Activated T-cell treated with anti-CD3 and anti-CD28 coated beads, Interleukin-2, amount 50 U/mL, for 1 hour (primary cell): ENCODE measurements around the gene CORO1C.

Source experiments
- DNase-seq: peaks from one replicate; pipeline ENCODE4 v3.0.0-alpha.2; 2020

The CORO1C gene

GRCh38 chr12:108646600-108647579 is 84.4 kb downstream of the CORO1C start:
- no peak for DNase-seq

DNA sequence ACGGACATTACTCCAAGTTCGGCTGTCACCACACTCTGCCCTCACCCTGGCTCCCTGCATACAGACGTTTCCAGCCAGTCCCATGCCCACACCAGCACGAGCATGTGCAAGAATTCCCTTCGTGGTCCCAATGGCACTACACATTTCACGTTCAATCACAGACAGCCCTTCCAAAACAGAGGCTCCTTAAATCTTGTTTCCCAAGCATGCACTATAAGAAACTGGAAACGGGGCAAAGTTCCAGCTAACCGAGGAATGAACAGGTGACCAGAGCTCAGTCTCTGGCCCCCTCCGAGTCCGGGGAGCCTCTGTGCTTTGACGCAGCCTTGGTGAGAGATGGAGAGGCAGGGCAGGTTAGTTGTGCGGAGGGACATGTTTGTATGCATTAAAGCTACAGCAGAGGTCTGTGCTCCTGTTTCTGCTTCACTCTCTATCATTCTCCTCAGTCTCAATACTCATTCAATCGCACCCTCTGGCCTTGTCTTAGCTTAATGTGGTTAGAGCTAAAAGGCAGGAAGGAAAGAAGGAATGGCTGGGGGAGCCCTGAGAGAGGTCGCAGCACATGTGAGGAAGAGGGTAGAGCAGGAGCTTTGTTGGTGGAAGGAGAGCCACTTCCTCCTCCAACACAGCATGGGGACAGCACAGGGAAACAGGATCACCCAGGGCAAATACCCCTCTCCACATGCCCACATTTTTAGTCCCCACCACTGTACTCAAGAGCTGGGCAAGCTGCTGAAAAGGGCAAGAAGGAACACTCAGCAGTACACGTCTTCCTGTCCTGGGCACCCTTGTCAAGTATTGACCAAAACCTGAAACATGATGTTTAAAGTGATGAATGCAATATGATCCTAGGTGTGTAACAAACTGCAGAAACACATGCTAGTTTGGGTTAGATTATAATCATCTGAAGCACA is 85.4 kb downstream of the CORO1C start:
- DNase-seq: no peak

DNA sequence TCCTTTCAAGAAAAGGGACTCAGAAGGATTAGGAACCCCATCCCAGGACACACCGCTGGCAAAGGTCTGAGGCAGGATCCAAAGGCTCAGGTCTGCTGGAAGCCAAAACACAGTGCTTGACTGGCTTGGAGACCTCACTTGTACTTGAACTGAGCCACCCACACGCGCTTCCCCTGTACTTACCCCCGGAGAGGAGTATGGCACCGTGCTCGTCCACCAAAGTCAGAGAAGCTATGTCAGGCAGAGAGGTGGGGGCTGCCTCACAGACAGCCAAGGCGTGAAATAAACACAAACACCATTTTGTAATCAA is 86.6 kb downstream of the CORO1C start:
- no peak for DNase-seq

DNA sequence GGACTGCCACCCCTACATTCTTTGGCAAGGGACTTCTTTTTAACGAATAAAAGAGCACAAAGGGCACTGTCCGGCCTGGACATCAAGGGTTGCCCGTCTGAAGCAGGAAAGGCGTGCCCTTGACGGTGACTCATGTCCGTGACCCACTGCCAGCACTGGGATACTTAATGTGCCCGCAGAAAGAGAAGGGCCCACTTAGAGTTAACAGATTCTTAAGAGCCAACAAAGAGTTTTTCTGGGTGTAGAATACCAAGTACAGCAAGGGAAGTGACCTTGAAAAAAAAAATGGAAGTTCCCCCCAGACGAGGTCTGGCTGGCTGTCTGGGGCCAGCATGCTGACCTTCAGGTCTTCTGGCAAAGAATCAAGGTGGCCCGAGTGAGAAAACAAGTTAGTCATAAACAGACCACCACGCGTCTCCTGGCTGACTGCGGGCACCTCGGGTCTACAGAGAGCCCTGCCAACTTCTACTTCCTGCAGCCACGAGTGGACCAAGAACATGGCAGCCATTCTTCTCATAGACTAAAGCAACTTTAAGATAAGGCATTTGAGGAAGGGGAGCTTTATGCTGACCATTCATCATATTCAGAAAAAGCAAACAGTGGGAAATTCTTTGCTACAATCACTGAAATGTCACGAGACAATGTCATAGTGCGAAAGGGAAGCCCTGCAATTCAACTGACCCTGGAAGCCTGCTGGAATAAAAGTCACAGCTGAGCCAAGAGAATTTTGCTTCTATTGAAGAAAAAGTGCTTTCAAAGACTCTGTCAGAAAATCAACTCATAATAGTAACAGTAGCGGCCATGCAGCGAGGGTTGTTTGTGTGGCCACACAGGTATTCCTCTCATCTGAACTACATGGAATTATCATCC is 87.1 kb downstream of the CORO1C start:
- no peak for DNase-seq

DNA sequence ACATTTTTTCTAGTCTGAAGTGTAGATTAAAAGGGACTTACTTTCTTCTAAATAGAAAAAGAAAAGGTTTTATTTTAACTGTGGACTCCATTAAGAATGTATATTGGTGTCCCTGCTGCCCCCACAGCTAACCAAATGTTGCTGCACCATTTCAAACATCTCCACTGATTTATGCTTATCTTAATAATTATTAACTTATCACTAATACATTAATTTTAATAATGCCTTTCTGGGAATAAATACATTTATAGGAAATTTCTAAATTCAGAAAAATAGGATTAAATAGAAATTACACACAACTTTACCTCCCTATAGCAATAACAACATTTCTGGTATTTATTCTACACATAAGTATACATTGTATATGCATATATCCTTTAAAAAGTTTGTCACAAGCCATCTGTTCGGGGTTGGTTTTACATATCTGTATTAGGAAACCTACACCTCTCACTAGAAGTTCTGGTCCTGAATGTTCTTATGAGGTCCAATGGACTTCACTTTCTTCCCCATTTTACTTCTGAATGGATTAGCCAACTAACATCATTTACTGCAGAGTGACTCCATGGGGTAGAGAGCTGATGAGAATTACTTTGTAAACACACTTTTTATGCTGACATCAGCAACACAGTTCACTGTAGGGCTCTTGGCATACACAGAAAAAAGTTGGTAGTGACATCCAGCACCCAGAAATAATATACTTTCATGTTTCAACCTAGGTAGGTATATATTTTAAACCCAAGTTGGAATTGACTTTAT is 88.2 kb downstream of the CORO1C start:
- DNase-seq: no peak

- no peak for DNase-seq
Measured at GRCh38 chr12:108642269-108642870, 88.9 kb downstream of the CORO1C start.

- no peak for DNase-seq
Measured at GRCh38 chr12:108641446-108642268, 89.7 kb downstream of the CORO1C start.

DNA sequence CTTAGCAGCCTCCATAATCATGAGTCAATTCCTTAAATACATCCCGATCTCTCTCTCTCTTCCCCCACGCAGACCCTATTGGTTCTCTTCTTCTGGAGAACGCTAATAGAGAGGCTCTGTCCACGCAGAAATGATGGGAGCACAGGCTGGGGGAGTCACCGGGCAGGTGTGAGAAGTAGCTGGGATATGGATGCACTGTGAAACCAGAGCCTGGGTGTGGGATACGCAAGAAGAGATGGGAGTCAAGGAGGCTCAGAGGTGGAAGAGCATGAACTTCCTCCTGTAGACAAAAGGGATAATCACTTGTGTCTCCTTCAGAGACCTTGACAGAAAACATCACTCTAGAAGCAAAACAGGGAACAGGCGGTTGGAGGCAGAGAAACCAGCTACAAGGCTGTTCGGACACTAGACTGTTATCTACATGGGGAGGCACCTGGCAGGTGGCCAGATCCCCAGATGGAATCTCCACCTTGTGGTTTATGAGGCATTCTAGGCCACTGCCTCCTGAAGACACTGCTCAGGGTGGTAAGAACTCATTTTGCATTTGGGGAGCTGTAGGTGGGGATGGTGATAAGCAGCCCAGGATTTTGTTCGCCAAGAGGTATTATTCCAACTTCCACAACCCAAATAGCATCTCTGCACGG is 90.4 kb downstream of the CORO1C start:
- no peak for DNase-seq

DNA sequence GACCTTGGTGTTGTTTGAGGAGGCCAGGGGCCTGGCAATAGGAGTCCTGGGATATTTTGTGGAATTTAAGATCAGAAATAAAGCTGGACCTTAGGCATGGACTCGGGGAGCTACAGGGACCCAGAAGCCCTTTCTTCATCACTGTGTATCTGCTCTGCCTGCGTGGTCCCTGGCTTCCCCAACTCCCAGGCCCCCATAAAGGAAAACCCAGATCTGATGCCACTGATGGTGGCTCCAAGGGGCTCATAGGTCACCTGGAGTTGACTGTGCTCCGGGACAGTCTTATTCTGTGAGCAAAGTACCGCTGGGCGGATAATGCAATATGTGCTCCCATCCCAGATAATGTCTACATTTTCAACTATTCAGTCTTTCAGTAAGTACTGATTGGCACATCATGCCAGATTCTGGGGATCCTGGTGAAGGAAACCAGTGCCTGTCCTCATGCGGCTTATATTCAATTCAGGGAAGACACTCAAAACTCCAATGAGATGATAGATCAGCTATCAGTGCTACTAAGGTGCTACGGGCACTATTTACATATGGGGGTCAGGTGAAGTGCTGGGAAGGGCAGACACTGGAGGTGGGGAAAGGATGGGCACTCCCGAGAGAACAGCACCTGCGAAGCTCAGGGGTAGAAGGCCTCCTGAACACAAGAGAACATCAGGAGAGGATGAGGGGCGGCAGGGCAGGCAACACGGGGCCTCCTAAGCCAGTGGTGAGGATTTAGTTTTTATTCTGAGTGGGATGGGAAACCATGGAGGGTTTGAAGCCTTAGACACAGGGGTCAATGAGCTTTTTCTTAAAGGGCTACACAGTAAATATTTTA is 92.1 kb downstream of the CORO1C start:
- DNase-seq: no peak

DNA sequence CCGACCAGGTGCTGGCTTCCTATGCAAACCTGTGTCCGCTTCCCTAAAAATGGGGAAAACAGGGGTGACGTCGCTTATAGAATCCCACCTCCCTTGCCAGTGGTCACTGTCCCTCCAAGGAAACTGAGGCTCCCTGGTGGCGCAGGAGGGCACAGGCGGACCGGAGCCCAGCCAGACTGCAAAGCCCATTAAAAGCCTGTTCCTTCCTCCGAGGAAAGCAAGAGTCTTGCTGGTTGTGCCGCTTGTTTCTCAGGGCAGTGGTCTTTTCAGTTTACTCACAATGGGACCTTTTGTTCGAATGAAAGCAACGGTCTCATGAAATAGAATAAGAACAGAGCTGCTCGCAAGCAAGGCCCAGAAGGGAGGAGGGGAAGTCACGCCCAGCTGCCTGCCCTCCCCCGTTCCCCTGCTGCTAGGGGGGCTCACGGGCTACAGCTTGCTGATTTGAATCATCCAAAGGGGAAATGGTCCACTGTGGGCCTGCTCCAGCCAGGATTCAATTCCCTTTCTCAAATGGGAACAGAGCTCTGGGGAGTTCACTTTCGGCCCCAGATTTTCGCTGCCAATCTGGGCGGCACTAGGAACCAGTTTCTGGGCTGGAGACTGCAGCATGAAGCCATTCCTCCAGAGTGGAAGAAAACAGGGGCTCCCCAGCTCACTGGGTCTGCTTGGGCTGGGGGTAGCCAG is 93.0 kb downstream of the CORO1C start:
- no peak for DNase-seq

DNA sequence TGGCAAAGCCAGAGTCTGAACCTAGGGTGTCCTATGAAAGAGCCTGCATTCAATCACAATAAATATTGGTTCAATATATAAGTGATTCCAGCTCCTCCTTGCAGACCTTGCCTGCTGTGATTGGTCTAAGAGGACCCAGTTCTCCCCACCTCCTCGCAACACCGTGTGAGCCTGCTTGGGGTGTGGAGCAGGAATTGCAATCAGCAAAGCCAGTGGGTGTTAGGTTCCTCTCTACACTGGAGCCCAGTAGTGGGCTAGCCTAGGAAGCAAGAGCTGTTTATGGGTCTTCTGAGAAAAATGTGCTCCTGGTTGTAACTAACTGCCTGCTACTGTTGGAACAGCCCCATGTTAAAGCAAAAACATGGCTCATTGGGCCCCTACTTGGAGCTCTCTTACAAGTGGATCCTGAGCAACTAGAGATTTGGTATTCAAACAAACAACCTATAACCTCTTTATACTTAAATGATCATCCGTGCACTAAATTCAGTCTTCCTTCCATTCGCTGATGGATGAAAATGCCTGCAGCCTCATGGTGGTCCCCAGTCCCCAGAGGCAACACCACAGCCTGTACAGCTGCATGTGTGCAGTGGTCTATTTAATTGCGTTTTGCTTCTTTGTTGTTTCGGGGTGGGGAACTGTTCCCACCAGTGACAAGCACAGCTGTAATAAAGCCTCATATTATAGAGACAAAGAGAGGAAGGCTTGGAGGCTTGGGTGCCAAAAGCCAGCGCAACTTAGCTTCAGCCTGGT is 93.9 kb downstream of the CORO1C start:
- DNase-seq: no peak

GRCh38 chr12:108635997-108636808 is 95.1 kb downstream of the CORO1C start:
- DNase-seq: no peak

GRCh38 chr12:108635201-108635996 is 95.9 kb downstream of the CORO1C start:
- DNase-seq: peak; percentile 59

- DNase-seq: peak; percentile 63
Measured at GRCh38 chr12:108634341-108634751, 97.0 kb downstream of the CORO1C start.

DNA sequence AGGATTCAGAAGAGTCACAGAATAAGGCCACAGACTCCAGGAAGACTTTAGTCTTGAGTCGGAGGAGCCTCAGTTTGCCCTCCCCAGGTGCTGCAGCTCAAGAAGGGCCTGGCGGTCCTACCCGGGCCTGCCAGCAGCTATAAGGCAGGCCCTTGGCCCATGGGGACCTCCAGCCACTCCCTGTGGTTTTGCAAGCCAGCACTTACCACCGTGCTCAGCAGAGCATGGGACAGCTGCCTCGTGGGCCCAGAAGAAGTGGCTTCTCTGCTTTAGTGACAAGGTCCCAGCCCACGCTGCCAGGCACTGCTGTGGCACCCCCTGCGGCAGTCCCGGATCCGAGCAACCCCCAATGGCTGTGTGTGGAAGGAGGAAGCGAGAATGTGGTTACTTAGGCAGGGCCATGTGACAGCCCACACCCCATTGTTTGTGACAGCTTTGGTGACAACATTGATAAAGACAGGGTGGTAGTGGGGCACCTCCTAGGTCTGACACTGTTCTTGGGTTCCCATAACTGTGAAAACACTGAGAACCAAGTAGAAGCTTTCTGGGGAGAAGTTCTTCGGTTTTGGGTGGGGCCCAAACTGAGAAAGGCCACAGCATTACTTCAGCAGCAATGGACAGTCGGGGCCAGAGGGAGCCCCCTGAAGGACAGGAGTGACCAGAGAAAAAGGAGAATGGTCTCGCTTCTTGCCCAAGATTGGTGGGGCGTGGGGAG is 97.6 kb downstream of the CORO1C start, which contains the start of gene SELPLG:
Gene SELPLG (minus strand): TSS at position 361 of the 715 bp plus-strand sequence. CDS start 9,587 bp downstream, outside the sequence.
- DNase-seq: peak; percentile 81
